ENCODE measurements around the gene CCL23.
"Not testable (repeated sequence)": the region's sequence is repeated elsewhere in the genome, so short reads cannot be mapped to it uniquely, and the experiment has no call there.

Gene CCL23

DNA sequence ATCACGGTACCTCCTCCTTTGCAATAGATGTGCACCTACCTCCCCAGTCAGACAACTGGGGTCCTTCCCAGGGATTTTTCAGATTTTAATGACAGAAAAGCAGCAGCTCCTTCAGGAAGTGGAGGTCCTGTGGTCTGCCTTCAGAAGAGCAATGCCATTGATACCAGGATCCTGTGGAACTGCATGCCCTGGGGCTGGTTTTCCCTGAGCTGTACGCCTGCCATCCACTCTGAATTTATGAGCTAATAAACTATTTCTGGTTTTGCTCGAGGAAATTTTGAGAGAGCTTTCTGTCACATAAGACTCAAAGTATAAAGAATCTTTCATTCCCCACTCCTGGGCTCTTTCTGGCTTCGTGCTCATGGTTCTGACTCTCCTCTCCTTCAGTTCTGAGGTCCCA, 10.0 kb upstream of the CCL23 start:
- DNase-seq (ENCODE audit: low read depth in 2 of 2): no peak
- TF ChIP-seq, protein P1, sequence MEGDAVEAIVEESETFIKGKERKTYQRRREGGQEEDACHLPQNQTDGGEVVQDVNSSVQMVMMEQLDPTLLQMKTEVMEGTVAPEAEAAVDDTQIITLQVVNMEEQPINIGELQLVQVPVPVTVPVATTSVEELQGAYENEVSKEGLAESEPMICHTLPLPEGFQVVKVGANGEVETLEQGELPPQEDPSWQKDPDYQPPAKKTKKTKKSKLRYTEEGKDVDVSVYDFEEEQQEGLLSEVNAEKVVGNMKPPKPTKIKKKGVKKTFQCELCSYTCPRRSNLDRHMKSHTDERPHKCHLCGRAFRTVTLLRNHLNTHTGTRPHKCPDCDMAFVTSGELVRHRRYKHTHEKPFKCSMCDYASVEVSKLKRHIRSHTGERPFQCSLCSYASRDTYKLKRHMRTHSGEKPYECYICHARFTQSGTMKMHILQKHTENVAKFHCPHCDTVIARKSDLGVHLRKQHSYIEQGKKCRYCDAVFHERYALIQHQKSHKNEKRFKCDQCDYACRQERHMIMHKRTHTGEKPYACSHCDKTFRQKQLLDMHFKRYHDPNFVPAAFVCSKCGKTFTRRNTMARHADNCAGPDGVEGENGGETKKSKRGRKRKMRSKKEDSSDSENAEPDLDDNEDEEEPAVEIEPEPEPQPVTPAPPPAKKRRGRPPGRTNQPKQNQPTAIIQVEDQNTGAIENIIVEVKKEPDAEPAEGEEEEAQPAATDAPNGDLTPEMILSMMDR (IDR thresholded peaks at IDR 0.05; ENCODE audit: low read depth, low read length): no peak
- no peak overlapping the region for H3K4me3 ChIP-seq (replicated peaks in 1 of 2; ENCODE audit: low read depth in 2 of 2, low read length in 2 of 2)

DNA sequence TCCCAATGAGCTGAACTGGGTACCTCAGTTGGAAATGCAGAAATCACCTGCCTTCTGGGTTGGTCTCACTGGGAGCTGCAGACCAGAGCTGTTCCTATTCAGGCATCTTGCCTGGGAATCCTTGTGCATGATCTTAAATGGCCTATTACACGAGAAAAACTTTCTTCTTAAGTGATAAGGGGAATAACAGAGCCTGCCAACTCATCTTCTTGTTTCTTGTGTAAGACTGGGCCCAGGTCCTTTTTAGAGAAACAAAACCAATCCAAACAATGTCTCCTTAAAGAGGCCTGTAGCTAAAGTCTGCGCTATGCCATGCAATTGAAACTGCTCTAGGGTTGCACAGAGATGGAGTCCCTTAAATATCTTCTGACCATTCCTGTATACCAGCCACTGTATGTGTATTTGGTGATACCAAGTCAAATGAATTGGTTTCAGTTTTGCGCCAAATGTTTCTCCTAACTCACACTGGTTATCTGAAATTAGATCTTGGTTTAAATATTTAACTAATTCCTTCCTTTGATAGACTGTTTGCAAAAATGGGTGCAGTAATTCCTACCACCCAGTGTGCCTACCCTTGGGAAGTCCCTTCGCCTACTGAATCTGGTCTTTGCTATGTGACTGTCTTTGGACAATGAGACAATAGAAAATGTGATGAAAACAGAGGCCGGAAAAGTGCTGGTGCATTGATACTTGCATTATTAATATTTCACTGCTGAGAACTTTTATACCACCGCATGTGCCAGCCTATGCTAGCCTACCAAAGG, 6.5 kb upstream of the CCL23 start:
- TF ChIP-seq, protein P1 (IDR thresholded peaks at IDR 0.05; ENCODE audit: low read depth, low read length): no peak
- no peak overlapping the region for H3K4me3 ChIP-seq (replicated peaks in 1 of 2; ENCODE audit: low read depth in 2 of 2, low read length in 2 of 2)
- DNase-seq (ENCODE audit: low read depth in 2 of 2): no peak

DNA sequence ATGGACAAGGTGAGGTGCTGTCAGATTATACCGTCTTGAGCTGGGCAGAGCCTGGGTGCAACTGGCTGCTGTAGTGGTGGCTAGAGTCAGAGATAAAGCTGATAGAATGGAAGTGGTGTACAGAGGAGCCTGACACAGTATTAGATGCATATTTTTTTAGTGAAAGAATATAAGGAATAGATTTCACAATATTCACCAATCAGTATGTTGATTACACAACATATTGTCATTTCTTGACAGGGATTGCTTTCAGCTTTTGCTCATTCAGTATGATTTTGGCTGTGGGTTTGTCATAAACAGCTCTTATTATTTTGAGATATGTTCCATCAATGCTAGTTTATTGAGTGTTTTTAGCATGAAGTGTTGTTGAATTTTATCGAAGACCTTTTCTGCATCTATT, 1.7 kb upstream of the CCL23 start:
- DNase-seq (ENCODE audit: low read depth in 2 of 2): no peak
- TF ChIP-seq, protein P1 (IDR thresholded peaks at IDR 0.05; ENCODE audit: low read depth, low read length): no peak
- H3K4me3 ChIP-seq (replicated peaks in 1 of 2; ENCODE audit: low read depth in 2 of 2, low read length in 2 of 2): no peak overlapping the region

DNA sequence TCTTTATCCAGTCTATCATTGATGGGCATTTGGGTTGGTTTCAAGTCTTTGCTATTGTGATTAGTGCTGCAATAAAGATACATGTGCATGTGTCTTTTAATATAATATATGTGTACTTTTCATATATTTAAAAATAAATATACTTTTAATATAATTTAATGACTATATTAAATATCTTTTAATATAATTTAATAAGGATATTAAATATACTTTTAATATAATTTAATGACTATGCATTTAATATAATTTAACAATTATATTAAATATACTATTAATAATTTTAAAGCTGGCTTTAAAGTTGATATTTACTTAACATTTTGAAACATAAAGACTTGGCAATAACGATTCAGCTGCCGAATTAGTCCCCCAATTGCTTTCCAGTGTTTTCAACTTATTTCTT, 1.2 kb downstream of the CCL23 start:
- no peak overlapping the region for H3K4me3 ChIP-seq (replicated peaks in 1 of 2; ENCODE audit: low read depth in 2 of 2, low read length in 2 of 2)
- TF ChIP-seq, protein P1 (IDR thresholded peaks at IDR 0.05; ENCODE audit: low read depth, low read length): no peak
- no peak for DNase-seq (ENCODE audit: low read depth in 2 of 2)

DNA sequence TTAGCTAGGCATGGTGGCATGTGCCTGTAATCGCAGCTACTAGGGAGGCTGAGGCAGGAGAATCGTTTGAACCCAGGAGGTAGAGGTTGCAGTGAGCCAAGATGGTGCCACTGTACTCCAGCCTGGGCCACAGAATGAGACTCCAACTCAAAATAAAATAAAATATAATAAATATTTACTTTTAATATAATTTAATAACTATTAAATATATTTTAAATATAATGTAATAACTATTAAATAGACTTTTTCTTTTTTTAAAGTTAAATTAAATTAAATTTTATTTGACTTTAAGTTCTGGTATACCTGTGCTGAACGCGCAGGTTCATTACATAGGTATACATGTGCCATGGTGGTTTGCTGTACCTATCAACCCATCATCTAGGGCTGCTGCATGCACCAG, 1.9 kb downstream of the CCL23 start:
- H3K4me3 ChIP-seq (replicated peaks in 1 of 2; ENCODE audit: low read depth in 2 of 2, low read length in 2 of 2): not testable (repeated sequence)

DNA sequence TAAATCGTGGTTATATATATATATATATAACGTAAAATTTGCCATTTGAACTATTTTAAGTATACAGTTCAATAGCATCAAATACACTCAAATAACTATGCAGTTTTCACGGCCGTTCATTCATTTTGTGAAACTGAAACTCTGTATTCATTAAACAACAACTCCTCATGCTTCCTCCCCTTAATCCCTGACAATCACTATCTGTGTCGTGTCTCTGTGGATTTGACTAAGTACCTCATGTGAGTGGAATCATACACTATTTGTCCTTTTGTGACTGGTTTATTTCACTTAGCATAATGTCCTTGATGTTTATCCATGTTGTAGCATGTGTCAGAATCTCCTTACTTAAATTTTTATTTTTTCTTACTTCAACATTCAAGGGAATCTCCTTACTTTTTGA, 2.8 kb downstream of the CCL23 start:
- TF ChIP-seq, protein P1 (IDR thresholded peaks at IDR 0.05; ENCODE audit: low read depth, low read length): no peak
- no peak overlapping the region for H3K4me3 ChIP-seq (replicated peaks in 1 of 2; ENCODE audit: low read depth in 2 of 2, low read length in 2 of 2)
- DNase-seq (ENCODE audit: low read depth in 2 of 2): no peak

More for the DNA sequence above, 1.9 kb downstream of the CCL23 start:
- not testable (repeated sequence) for DNase-seq (ENCODE audit: low read depth in 2 of 2)

DNA sequence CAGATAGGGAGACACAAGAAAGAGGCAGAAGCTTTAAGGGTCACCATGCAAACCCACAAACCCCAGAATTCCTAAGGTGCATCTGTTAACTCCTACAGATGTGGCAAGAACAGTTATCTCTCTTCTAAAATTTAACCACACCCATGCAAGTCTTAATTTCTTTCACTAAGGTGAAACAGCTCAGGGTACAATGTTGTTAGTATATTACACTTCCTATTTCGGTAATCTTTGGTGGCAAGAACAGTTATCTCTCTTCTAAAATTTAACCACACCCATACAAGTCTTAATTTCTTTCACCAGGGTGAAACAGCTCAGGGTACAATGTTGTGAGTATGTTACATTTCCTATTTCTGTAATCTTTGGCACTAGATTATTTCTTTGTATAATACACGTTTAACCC, 6.6 kb downstream of the CCL23 start:
- TF ChIP-seq, protein P1 (IDR thresholded peaks at IDR 0.05; ENCODE audit: low read depth, low read length): no peak
- DNase-seq (ENCODE audit: low read depth in 2 of 2): no peak
- H3K4me3 ChIP-seq (replicated peaks in 1 of 2; ENCODE audit: low read depth in 2 of 2, low read length in 2 of 2): no peak overlapping the region
